ENCODE results near the gene TMPRSS9.

The TMPRSS9 gene

GRCh38 chr19:2351591-2351990, 8.5 kb upstream of the TMPRSS9 start (continued):
- TF ChIP-seq ZBTB21 (tag by site-specific recombination; IDR thresholded peaks at IDR 0.05), result no peak
- no peak for TF ChIP-seq PRDM1 (tag by site-specific recombination; IDR thresholded peaks at IDR 0.05)
- TF ChIP-seq, protein P1, sequence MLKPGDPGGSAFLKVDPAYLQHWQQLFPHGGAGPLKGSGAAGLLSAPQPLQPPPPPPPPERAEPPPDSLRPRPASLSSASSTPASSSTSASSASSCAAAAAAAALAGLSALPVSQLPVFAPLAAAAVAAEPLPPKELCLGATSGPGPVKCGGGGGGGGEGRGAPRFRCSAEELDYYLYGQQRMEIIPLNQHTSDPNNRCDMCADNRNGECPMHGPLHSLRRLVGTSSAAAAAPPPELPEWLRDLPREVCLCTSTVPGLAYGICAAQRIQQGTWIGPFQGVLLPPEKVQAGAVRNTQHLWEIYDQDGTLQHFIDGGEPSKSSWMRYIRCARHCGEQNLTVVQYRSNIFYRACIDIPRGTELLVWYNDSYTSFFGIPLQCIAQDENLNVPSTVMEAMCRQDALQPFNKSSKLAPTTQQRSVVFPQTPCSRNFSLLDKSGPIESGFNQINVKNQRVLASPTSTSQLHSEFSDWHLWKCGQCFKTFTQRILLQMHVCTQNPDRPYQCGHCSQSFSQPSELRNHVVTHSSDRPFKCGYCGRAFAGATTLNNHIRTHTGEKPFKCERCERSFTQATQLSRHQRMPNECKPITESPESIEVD (tag by site-specific recombination; IDR thresholded peaks at IDR 0.05), result no peak

- peaks cover 0 to 35% of the 10 kb centered on the region in 2 experiments; a peak in 1 of 3 replicates for H3K36me3 ChIP-seq (ENCODE audit: control insufficient read depth in 2 of 2, insufficient read depth in 1 of 2, low read length in 2 of 2)
- POLR2A ChIA-PET, result no interaction called here
- no peaks in the 10 kb centered on the region for H3K4me1 ChIP-seq (ENCODE audit: control insufficient read depth, insufficient read depth, low read length)
- H3K4me3 ChIP-seq (ENCODE audit: low read depth, low read length), result no peak overlapping the region
- CTCF ChIA-PET, result no interaction called here
- no peak overlapping the region for H3K27ac ChIP-seq (ENCODE audit: extremely low read depth, low read depth, low read length)
- TF ChIP-seq ZNF639 (tag by site-specific recombination; IDR thresholded peaks at IDR 0.05), result no peak
- no peak for TF ChIP-seq ZSCAN4 (tag by site-specific recombination; IDR thresholded peaks at IDR 0.05)
- no peak for TF ChIP-seq ZNF777 (tag by site-specific recombination; IDR thresholded peaks at IDR 0.05; ENCODE audit: borderline replicate concordance)
- no peak for TF ChIP-seq ZNF239 (tag by site-specific recombination; IDR thresholded peaks at IDR 0.05)
- TF ChIP-seq, protein P2, sequence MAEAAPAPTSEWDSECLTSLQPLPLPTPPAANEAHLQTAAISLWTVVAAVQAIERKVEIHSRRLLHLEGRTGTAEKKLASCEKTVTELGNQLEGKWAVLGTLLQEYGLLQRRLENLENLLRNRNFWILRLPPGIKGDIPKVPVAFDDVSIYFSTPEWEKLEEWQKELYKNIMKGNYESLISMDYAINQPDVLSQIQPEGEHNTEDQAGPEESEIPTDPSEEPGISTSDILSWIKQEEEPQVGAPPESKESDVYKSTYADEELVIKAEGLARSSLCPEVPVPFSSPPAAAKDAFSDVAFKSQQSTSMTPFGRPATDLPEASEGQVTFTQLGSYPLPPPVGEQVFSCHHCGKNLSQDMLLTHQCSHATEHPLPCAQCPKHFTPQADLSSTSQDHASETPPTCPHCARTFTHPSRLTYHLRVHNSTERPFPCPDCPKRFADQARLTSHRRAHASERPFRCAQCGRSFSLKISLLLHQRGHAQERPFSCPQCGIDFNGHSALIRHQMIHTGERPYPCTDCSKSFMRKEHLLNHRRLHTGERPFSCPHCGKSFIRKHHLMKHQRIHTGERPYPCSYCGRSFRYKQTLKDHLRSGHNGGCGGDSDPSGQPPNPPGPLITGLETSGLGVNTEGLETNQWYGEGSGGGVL (tag by site-specific recombination; IDR thresholded peaks at IDR 0.05), result no peak
- no peak for TF ChIP-seq ZNF121 (tag by site-specific recombination; IDR thresholded peaks at IDR 0.05)
- TF ChIP-seq ZNF416 (tag by site-specific recombination; IDR thresholded peaks at IDR 0.05), result no peak
- TF ChIP-seq, protein P3, sequence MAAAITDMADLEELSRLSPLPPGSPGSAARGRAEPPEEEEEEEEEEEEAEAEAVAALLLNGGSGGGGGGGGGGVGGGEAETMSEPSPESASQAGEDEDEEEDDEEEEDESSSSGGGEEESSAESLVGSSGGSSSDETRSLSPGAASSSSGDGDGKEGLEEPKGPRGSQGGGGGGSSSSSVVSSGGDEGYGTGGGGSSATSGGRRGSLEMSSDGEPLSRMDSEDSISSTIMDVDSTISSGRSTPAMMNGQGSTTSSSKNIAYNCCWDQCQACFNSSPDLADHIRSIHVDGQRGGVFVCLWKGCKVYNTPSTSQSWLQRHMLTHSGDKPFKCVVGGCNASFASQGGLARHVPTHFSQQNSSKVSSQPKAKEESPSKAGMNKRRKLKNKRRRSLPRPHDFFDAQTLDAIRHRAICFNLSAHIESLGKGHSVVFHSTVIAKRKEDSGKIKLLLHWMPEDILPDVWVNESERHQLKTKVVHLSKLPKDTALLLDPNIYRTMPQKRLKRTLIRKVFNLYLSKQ (tag by site-specific recombination; IDR thresholded peaks at IDR 0.05; ENCODE audit: borderline replicate concordance), result no peak
- TF ChIP-seq YY1 (tag by site-specific recombination; IDR thresholded peaks at IDR 0.05), result no peak
- H3K9me3 ChIP-seq (ENCODE audit: control insufficient read depth, insufficient read depth, low read depth, low read length), result no peaks in the 10 kb centered on the region
These were observed 7.9 kb upstream of the TMPRSS9 start for GRCh38 chr19:2352121-2352520.

DNA sequence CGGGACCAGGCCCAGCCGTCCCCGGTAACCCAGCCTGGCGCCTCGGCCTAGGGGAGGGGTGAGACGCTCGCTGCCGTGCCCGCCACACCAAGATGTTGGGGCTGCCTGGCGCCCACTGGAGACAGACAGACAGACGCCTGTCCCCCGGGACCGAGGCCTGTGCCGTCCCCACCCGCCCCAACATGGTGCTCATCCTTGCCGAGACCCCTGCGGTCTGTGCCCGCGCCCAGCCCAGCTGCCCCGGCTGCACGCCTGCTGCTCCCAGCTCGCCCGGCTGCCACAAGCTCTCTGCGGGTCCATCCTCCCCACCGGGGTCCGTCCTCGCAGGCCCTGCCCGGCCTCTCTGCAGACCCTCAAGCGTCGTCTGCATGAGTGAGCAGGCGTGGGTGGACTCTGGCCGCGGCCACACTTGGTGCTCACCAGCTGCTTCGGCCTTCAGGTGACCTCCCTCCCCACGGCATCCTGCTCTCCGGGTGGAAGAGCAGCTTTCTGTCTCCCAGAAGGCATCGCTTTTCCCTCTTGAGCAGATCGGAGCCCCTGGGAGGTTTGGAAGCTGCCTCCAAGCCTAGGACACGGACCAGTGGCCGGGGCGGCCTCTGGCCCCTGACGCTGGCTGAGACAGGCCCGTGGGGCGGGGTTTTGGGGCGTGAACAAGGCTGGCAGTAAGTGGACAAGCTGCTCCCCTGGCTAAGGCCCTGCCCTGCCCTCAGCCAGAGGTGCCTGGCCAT, 6.7 kb upstream of the TMPRSS9 start:
- H3K9me3 ChIP-seq (ENCODE audit: control insufficient read depth, insufficient read depth, low read depth, low read length), result no peaks in the 10 kb centered on the region
- ChIA-PET POLR2A (no interaction called here), CTCF (interaction anchor here (0.6 kb wide), 1 partner anchor 969 kb away, joined by 3 read pairs; no protein-coding TSS in a partner anchor)
- H3K4me3 ChIP-seq (ENCODE audit: low read depth, low read length), result no peak overlapping the region
- H3K27ac ChIP-seq (ENCODE audit: extremely low read depth, low read depth, low read length), result no peak overlapping the region
- no peaks in the 10 kb centered on the region for H3K4me1 ChIP-seq (ENCODE audit: control insufficient read depth, insufficient read depth, low read length)
- TF ChIP-seq ZNF623 (tag by site-specific recombination; IDR thresholded peaks at IDR 0.05) (no peak), ZNF596 (tag by site-specific recombination; IDR thresholded peaks at IDR 0.05) (no peak), SETDB1 (IDR thresholded peaks at IDR 0.05; ENCODE audit: insufficient read length, low read length) (no peak), ZNF510 (tag by site-specific recombination; IDR thresholded peaks at IDR 0.05; ENCODE audit: insufficient replicate concordance) (no peak), ZNF19 (tag by site-specific recombination; IDR thresholded peaks at IDR 0.05; ENCODE audit: low read depth) (no peak), ZNF670 (tag by site-specific recombination; IDR thresholded peaks at IDR 0.05; ENCODE audit: low read depth) (no peak), TRIM28 (IDR thresholded peaks at IDR 0.05; ENCODE audit: borderline replicate concordance, low read length) (no peak), ZNF341 (tag by site-specific recombination; IDR thresholded peaks at IDR 0.05; ENCODE audit: low read depth) (no peak), ZNF175 (tag by site-specific recombination; IDR thresholded peaks at IDR 0.05) (no peak), ZNF544 (tag by site-specific recombination; IDR thresholded peaks at IDR 0.05) (no peak), ZNF292 (tag by site-specific recombination; IDR thresholded peaks at IDR 0.05; ENCODE audit: borderline replicate concordance, low read depth) (no peak), SCRT2 (tag by site-specific recombination; IDR thresholded peaks at IDR 0.05) (no peak), ZNF560 (tag by site-specific recombination; IDR thresholded peaks at IDR 0.05; ENCODE audit: borderline replicate concordance) (no peak), ZNF629 (tag by site-specific recombination; IDR thresholded peaks at IDR 0.05) (no peak)
- H3K36me3 ChIP-seq (ENCODE audit: control insufficient read depth in 2 of 2, insufficient read depth in 1 of 2, low read length in 2 of 2), result peaks cover 0 to 34% of the 10 kb centered on the region in 2 experiments; a peak in 1 of 3 replicates

Data from HEK293 (cell line).